Activated T-helper 9 cell treated with anti-CD3 and anti-CD28 coated beads, Interleukin-2, amount 50 U/mL, for 16 hours (primary cell): ENCODE results near the gene PRKCG.

Source experiments
- DNase-seq: peaks from one replicate; pipeline ENCODE4 v3.0.0-alpha.2; 2020; ENCODE audit warnings: low read depth

PRKCG gene

DNA sequence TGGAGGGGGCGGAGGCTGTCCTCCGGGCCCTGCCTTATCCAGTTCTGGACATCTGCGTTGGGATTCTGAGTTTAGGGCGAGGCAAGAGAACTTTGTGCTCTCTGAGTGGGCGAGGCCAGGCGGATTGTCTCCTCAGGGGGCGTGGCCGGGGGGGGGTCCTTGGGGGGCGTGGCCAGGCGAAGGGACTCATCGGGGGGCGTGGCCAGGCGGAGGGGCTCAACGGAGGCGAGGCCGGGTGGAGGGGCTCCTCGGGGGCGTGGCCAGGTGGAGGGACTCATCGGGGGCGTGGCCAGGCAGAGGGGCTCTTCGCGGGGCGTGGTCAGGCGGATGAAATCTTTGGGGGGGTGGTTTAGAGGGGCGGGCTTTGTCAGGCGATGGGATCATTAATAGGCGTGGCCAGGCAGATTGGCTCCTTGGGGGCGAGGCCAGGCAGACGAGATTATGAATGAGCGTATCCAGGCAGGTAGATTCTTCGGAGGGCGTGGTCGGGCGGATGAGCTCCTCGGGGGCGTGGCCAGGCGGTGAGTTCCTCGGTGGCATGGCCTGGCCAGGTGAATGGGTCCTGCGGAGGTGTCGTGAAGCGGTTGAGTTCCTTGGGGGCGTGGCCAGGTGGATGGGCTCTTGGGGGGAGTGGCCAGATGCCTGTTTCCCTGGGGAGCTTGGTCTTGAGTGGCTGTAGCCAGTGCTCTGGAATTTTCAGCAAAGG lies 16.8 kb downstream of the PRKCG start:
- DNase-seq = no peak

DNA sequence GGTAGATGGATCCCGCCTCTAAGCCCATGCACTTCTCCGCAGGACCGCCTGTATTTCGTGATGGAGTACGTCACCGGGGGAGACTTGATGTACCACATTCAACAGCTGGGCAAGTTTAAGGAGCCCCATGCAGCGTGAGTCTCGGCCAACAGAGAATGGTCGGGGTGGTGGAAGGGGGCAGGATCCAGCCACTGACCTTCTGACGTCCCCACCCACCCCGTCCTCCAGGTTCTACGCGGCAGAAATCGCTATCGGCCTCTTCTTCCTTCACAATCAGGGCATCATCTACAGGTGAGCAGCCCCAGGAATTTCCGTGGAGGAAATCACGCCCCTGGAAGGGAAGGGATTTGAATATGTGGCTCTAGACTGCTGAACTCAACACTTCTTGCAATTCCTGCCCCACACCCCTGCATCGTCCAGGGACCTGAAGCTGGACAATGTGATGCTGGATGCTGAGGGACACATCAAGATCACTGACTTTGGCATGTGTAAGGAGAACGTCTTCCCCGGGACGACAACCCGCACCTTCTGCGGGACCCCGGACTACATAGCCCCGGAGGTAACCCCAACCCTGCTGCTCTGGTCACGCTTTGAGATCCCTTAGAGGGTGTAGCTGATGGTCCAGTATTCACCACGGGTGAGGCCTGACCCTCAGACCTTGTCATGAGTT lies 18.3 kb downstream of the PRKCG start:
- no peak for DNase-seq

- DNase-seq = no peak
Measured at GRCh38 chr19:53903055-53903680, 21.2 kb downstream of the PRKCG start.

- DNase-seq = no peak
Measured at GRCh38 chr19:53904909-53905308, 22.9 kb downstream of the PRKCG start.

GRCh38 chr19:53905787-53906186 lies 23.8 kb downstream of the PRKCG start:
- no peak for DNase-seq

GRCh38 chr19:53906211-53907192 lies 24.5 kb downstream of the PRKCG start:
- DNase-seq = peak; percentile 48

DNA sequence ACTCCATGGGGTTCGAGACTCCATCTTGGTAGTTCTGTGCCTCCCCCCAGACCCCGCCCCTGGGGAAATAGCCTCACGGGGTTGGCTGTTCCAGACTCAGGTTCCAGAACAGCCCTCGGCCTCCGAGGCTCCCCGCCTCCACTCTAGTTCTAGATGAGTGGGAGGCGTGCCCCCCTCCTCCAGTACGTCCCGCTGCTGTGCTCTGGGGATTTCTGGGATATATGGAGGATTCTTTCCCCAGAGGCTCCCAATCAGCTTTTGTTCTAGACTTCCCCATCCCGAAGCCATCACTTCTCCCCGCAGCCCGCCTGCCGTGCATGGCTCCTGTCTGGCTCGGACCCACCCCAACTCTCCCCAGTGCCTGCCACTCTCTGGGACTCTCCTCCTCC lies 25.2 kb downstream of the PRKCG start:
- DNase-seq = no peak

GRCh38 chr19:53907690-53908089 lies 25.7 kb downstream of the PRKCG start:
- DNase-seq = no peak

- DNase-seq = peak; percentile 20
Measured at GRCh38 chr19:53908106-53908934, 26.3 kb downstream of the PRKCG start.

- DNase-seq = no peak
Measured at GRCh38 chr19:53908935-53909415, 27.0 kb downstream of the PRKCG start, which contains the start of gene CACNG7. TSS of gene CACNG7 (plus strand) at chr19:53909278. CDS start at chr19:53912832, 3,554 bp downstream.

DNA sequence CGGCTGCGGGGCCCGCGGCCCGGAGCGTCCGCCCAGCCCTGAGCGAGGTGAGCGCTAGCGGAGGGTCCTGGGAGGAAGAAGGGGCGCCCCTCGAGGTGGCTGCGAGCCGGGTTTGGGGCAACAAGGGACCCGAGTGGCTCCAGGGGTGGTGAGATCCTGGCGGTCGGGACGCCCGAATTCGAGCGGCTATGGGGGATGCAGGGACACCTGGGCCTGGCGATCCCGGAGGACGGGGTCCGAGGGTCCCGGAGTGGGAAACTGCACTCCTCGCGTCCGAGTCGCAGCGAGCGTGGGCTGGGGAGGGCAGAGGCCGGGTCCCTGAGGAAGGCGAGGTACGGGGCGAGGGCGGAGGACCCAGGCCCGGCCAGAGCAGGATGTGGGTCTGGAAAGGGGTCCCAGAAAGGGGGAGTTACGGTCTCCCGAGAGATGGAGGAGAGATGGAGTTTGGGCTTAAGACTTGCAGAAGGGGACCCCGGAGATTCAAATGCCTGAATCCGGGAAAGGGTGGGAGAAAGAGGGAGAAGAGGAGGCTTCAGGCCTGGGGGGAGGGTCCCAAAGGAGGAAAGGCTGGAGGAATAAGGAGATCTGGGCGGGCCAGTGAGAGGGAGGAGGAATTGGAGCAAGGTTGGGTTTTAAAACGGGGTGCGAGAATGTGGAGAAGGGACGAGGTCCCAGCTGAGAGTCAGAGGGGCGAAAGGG lies 27.6 kb downstream of the PRKCG start:
- DNase-seq = no peak

GRCh38 chr19:53910170-53910518 lies 28.1 kb downstream of the PRKCG start:
- DNase-seq = no peak

DNA sequence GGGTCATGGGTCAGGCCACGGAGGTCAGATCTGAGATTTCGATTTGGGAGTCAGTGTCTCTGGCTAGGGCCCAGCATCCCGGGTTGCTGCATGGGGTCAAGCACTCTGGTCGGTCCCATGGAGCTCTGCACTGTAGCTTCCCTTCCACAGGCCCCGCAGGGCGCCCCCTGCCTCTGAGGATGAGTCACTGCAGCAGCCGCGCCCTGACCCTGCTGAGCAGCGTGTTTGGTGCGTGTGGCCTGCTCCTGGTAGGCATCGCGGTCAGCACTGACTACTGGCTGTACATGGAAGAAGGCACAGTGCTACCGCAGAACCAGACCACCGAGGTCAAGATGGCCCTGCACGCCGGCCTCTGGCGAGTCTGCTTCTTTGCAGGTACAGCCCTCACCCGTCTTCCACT lies 30.7 kb downstream of the PRKCG start:
- DNase-seq = no peak

DNA sequence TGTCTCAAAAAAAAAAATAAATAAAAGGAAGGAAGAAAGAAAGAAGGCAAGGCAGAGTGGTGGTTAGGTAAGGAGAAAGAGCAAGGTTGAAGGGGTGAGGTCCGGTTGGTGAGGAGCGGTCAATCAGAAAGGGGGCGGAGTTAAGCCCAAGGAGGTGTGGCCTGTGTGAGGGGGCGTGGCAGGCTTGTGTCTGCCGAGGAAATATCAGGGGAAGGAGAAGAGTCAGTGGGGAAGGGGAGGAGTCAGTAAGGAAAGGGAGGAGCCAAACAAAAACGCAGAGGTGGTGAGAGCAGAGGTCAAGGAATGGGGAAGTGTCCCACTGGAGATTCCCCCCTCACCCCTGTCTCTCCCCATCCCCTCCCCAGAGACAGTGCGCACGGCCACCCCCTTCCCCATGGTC lies 33.0 kb downstream of the PRKCG start:
- no peak for DNase-seq

DNA sequence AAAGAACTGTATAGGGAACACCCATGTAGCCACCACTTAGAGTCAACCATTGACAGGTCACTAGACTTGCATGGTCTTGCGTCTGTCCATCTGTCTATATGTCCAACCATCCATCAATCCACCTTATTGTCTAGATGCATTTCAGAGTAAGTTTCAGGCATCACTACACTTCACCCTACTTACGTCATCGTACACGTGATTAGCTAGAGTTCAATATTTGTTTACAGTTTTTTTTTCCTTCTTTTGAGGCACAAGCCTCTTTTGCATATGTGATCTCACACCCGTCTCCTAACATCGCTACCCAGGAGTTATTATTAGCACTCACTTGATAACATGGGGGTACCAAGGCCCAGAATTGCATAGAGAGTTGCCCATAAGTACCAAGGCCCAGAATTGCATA lies 34.0 kb downstream of the PRKCG start:
- DNase-seq = no peak

- no peak for DNase-seq
Measured at GRCh38 chr19:53917356-53917755, 35.4 kb downstream of the PRKCG start.

- no peak for DNase-seq
Measured at GRCh38 chr19:53927739-53928138, 45.7 kb downstream of the PRKCG start.

DNA sequence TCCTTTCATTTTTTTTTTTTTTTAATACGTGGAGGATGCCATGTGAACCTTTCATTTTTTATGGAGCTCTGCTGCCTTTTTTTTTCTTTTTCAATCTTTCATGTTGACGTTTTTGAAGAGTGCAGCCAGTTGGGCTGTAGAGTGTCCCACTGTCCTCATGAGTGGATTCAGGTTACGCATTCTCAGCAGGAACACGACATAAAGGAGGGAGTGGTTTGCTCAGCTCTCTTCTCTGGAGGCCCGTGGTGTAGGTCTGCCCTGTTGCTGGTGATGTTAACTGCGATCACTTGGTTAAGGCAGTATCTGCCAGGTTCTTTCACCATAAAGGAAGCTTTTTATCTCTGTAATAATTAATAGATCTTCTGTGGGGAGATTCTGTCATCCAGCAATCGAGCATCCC lies 54.0 kb downstream of the PRKCG start:
- DNase-seq = no peak

GRCh38 chr19:53942001-53942786 lies 60.2 kb downstream of the PRKCG start:
- DNase-seq = no peak

GRCh38 chr19:53944416-53944815 lies 62.4 kb downstream of the PRKCG start:
- no peak for DNase-seq
